Measurements from ENCODE around the gene OR4K5.
"Not testable (repeated sequence)": the region's sequence is repeated elsewhere in the genome, so short reads cannot be mapped to it uniquely, and the experiment has no call there.

Gene OR4K5

GRCh38 chr14:19920021-19920657, at the start of gene OR4K5:
OR4K5 (plus strand) TSS chr14:19920607; CDS start chr14:19920607, 0 bp downstream.
- DNase-seq, result no peak

- DNase-seq, result no peak
These were observed 47.2 kb upstream of the OR4K5 start for GRCh38 chr14:19873178-19873577.

GRCh38 chr14:19874842-19875241, 45.6 kb upstream of the OR4K5 start, which contains the start of gene OR4K2:
OR4K2 (plus strand) TSS chr14:19875142; CDS start chr14:19876268, 1,126 bp downstream.
- DNase-seq, result no peak

- peak; percentile 19 for DNase-seq
These were observed 42.3 kb upstream of the OR4K5 start for GRCh38 chr14:19878029-19878642.

- DNase-seq, result no peak
These were observed 25.1 kb upstream of the OR4K5 start for GRCh38 chr14:19895282-19895681.

GRCh38 chr14:19900999-19901398, 19.4 kb upstream of the OR4K5 start:
- no peak for DNase-seq

GRCh38 chr14:19902409-19902808, 18.0 kb upstream of the OR4K5 start:
- no peak for DNase-seq

- no peak for DNase-seq
These were observed 13.7 kb upstream of the OR4K5 start for GRCh38 chr14:19906665-19907064.

GRCh38 chr14:19911114-19911513, 9.3 kb upstream of the OR4K5 start:
- no peak for DNase-seq

GRCh38 chr14:19917243-19917642, 3.2 kb upstream of the OR4K5 start:
- DNase-seq, result no peak

GRCh38 chr14:19917955-19918518, 2.4 kb upstream of the OR4K5 start:
- DNase-seq, result no peak

- no peak for DNase-seq
These were observed 1.7 kb upstream of the OR4K5 start for GRCh38 chr14:19918553-19919264.

GRCh38 chr14:19930617-19931016, 10.2 kb downstream of the OR4K5 start, which contains the start of gene OR4K1:
OR4K1 (plus strand) TSS chr14:19930917; CDS start chr14:19935667, 4,750 bp downstream.
- DNase-seq, result no peak

GRCh38 chr14:19941668-19942067, 21.3 kb downstream of the OR4K5 start:
- no peak for DNase-seq

- DNase-seq, result no peak
These were observed 27.1 kb downstream of the OR4K5 start for GRCh38 chr14:19947413-19948090.

GRCh38 chr14:19949218-19949617, 28.8 kb downstream of the OR4K5 start:
- no peak for DNase-seq

GRCh38 chr14:19969735-19970134, 49.3 kb downstream of the OR4K5 start:
- DNase-seq, result not testable (repeated sequence)
